HG02970 (cell line): ENCODE measurements around the gene CRABP2.

Experiments used
- ATAC-seq: cut with Tn5 transposase; IDR thresholded peaks from one replicate; pipeline ENCODE4 v1.9.1; 2021; ENCODE audit warnings: mild to moderate bottlenecking, moderate library complexity, moderate number of reproducible peaks; ENCODE audit not compliant: unreplicated experiment, low FRiP score

The CRABP2 gene

GRCh38 chr1:156692925-156693847, 12.2 kb downstream of the CRABP2 start:
- ATAC-seq, result no peak

DNA sequence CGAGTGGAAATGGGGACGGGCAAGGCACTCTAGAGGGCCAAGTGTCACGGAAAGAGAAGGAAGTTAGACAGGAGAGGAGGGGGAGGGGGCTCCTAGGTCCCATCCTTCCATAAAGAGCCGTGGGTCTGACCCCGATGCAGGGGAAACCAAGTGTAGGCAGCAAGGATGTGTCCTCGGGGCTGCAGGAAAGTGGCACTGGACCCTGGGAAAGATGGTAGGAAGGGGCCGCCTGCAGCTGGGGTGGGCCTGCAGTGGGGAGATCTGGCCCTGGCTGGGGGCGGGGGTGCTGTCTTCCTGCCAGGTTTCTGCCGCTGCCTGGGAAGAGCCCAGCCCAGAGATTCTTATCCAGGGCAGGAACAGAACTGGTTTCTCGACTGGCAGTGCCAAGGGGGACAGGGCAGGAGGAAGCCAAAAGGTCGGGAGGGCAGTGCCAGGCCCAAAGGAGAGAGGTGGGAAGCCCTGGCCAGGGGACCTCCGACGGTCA, 12.9 kb downstream of the CRABP2 start:
- no peak for ATAC-seq

DNA sequence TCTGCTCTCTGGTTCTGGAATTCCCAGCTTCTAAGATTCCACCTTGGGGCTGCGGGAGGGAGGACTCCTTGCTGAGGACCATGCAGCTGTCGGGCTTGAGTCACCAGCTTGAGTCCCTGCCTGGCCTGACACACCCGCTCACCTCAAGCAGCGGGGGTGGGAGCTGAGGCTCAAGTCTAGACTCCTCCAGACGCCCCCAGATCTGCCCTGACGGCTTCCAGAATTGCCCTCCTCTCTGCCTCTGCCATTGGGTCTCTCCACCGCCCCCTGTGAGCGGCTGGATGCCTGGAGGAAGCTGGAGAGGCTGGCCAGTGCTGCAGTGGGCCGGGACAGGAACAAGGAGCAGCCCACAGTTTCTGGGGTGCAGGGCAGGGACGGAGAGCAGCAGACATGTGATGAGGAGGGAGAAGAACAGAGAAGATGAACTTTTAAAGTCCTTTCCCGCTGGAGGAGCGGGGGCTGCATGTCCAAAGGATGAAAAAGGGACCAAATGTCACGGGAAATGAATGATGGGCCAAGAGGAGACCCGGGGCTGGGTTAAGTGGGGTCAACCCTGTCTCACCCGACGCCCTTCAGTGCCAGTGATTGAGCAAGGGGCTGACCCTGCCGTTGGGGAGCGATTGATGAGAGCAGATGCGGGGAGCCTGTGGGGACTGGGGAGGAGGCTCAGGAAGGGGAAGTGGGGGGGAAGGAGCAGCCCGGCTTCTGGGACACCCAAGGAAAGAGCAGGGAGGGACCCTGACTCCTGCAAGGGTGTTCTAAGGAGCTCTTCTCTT, 13.5 kb downstream of the CRABP2 start:
- no peak for ATAC-seq

DNA sequence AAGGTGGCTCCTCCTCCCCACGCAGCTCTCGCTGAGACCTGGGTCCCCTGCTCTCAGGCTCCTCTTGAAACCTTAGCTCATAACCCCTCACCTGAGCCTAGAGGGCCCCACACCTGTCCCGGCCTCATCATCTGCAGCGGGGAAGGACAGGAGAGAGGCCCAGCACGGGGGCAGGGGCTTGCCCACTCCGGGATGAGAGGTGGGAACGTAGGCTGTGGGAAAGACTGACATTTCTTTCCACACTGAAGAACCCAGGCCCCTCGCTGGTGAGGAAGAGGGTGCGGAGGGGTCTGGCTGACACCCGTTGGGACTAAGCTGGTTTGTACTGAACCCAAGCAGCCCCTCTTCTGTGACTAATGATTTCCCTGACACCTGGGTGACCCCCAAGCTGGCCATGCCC, 14.2 kb downstream of the CRABP2 start:
- ATAC-seq, result no peak

- ATAC-seq, result no peak
Measured at GRCh38 chr1:156690675-156691036, 14.7 kb downstream of the CRABP2 start.

GRCh38 chr1:156689953-156690674, 15.3 kb downstream of the CRABP2 start:
- ATAC-seq, result no peak

- no peak for ATAC-seq
Measured at GRCh38 chr1:156689035-156689952, 16.1 kb downstream of the CRABP2 start.

DNA sequence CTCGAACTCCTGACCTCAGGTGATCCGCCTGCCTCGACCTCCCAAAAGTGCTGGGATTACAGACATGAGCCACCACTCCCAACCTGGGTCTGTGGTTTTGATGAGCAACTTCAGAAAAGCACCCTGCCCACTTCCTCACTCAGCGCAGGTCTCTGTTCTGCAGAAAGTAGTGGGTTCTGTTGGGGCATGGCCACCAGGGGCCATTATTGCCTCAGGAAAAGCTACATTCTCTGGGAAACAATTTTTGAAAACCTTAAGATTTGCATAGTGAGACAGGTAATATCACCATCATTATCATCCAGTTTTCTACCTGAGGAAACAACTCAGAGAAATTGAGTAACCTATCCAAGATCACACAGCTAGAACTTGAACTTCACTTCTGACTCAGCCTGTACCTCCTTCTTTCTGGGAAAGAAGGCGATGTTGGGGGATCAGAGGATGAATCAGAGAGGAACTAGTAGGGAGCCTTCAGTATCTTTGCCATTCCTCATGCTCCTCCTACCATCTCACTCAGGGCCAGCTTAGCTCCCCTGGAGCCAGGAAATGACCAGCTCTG, 21.1 kb downstream of the CRABP2 start:
- no peak for ATAC-seq

DNA sequence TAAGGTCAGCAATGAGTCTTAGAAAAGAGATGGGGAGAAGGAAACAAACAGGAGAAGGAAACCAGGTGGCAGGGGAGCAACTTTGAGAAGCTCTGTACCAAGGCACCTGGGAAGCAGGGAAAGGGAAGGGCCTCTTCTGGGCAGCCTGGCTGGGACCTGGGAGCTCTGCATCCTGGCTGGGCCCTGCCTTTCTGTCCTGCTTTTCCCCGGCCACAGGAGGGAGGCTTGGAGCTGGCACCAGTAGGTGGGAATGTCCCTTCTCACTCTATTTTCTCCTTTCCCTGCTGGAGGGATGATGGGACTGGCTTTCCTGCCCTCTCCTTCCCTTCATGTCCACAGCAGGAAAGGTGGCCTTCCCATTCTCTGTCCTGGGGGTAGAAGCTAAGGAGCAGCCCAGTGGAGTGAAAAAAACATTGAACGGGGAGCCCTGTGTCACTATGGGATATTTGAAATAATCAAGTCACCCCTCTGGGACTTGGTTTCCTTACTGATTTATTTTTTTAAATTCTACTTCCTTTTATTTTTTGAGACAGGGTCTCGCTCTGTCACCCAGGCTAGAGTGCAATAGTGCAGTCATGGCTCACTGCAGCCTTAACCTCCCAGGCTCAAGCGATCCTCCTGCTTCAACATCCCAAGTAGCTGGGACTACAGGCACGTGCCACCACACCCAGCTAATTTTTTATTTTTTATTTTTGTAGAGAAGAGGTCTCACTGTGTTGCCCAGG, 23.1 kb downstream of the CRABP2 start:
- ATAC-seq, result no peak

GRCh38 chr1:156681196-156681960, 24.0 kb downstream of the CRABP2 start:
- ATAC-seq, result no peak

DNA sequence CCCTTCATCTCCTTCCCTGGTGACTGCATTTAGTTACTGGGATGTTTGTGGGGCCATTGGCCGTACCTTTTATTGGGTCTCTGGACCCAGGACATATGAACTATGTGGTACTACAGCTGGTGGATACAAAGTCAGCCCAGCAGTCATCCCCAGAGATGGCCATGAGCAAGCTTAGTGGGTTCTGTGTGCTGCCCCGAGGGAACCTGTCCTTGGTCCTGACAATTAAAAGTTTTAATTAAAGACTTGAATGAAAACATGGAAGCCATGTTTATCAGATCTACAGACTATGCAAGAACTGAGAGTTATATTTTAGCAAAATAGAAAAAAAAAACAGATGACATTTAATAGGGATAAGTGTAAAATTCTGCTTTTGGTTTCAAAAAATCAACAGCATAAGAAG, 25.3 kb downstream of the CRABP2 start:
- no peak for ATAC-seq

- ATAC-seq, result no peak
Measured at GRCh38 chr1:156677616-156678596, 27.5 kb downstream of the CRABP2 start.

DNA sequence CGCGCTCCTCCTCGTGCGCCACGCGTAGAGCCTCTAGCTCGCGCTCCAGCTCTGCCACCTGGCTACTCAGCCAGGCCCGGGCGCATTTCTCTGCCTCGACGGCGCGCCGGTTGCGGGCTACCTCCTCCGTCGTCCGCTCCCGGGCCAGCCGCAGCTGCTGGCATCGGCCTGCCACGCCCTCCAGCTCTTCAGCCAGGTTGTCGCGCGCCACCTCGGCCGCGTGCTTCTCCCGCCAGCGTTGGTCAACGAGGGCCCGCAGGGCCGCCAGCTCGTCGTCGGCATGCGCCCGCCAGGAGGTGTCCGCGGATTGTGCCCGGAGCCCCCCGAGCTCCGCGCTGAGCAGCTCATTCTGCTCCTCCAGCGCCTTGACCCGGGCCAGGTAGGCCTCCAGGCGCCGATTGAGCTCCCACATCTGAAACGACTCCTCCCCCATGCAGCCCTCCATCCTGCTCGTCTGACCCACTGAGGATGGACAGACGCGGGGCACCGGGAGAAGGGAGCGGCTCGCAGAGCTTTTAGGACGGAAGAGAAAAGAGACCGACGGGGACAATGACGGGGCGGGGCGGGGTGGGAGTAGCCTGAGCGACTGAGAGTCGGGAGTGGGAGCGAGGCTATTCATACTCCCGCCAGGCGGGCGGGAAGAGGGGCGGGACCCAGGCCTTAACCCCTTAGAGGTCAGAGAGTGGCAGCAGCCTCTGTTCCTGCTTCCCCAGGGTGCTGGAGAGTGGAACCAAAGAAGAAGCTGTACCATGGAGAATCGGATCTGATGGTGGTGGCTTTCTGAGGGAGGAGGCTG, 28.4 kb downstream of the CRABP2 start, which contains the start of gene NES:
NES (minus strand) TSS at position 588 of the 796 bp plus-strand sequence; CDS start at position 445, 143 bp downstream.
- ATAC-seq, result no peak

DNA sequence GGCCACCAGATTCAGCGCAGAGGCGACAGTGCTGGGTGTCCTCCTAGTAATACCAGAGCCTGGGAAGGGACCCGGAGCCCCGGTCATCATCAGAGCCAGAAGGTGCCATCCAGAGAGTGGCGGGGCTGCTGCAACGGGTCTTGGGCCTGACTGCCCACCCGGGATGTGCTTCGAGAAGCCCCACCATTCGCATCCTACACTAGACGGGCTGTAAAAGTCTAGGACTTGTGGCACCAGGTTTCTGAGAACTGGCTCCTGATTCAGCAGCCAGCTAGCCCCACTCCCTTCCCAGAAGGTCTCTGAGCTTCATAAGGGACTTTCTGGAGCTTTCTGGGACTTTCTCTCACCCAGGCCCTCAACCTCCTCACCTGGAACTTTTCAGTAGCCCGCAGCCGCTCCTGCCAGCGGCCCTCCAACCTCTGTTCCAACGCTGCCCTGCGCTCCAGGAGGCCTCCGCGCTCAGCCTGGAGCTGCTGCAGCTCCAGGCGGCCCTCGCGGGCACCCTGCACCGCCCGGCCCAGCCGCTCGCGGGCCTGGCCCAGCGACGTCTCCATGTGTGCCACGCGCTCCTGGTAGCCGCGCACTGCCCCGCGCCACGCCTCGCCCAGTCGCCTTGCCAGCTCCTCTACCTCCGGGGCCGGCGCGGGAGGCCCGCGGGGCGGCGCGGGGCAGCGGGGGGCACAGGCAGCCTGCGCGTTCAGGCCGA, 29.1 kb downstream of the CRABP2 start:
- ATAC-seq, result no peak
